Measurements from ENCODE around the gene DDX47.

DNA sequence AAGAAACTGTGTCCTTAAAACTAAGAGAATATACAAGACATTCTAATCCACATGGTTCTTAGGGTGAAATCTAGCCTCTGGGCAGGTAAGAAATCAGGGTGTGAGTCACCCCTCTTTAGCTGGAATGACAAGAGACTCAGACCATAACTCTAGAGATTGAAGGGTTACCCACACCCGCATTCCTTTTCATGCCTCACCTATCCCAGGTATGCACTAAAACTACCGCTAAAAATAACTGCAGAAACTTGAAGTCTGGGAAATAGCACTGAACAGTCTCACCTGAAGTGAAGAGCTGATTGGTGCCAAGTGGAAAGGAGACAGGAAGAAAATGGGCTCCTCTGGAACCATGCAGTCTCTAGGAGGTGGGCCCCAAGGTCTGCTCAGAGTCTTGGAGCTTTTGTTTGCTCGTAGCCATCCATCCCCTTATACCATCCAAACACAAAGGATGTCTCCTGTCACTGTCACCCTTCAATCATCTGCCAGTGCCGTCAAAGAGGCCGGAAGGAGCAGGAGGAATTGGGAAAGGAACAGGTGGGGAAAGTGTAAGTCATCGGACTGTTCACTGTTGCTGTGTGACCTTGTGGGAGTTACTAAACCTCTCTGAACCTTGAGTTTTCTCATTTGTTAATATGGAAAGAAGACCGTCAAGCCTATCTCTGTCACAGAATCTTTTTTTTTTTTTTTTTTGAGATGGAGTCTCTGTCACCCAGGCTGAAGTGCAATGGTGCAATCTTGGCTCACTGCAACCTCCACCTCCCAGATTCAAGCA, 22.4 kb downstream of the DDX47 start:
- TF ChIP-seq POLR2AphosphoS5 (IDR thresholded peaks at IDR 0.05; ENCODE audit: low read depth) (no peak), CTCF (conservative IDR thresholded peaks at IDR 0.05; ENCODE audit: low read depth in 2 of 2) (no peak), CREB1 (CRISPR knock-in tag; IDR thresholded peaks at IDR 0.05; ENCODE audit: low read depth) (no peak), EZH2 (IDR thresholded peaks at IDR 0.05; ENCODE audit: low read depth, unreplicated experiment) (no peak), EZH2phosphoT487 (IDR thresholded peaks at IDR 0.05; ENCODE audit: unreplicated experiment) (no peak), NANOG (IDR thresholded peaks at IDR 0.05; ENCODE audit: borderline replicate concordance) (no peak), STAT1 (IDR thresholded peaks at IDR 0.05; ENCODE audit: unreplicated experiment) (no peak), JUNB (IDR thresholded peaks at IDR 0.05; ENCODE audit: unreplicated experiment) (no peak), ETS1 (IDR thresholded peaks at IDR 0.05) (no peak)
- TF ChIP-seq, protein P1, sequence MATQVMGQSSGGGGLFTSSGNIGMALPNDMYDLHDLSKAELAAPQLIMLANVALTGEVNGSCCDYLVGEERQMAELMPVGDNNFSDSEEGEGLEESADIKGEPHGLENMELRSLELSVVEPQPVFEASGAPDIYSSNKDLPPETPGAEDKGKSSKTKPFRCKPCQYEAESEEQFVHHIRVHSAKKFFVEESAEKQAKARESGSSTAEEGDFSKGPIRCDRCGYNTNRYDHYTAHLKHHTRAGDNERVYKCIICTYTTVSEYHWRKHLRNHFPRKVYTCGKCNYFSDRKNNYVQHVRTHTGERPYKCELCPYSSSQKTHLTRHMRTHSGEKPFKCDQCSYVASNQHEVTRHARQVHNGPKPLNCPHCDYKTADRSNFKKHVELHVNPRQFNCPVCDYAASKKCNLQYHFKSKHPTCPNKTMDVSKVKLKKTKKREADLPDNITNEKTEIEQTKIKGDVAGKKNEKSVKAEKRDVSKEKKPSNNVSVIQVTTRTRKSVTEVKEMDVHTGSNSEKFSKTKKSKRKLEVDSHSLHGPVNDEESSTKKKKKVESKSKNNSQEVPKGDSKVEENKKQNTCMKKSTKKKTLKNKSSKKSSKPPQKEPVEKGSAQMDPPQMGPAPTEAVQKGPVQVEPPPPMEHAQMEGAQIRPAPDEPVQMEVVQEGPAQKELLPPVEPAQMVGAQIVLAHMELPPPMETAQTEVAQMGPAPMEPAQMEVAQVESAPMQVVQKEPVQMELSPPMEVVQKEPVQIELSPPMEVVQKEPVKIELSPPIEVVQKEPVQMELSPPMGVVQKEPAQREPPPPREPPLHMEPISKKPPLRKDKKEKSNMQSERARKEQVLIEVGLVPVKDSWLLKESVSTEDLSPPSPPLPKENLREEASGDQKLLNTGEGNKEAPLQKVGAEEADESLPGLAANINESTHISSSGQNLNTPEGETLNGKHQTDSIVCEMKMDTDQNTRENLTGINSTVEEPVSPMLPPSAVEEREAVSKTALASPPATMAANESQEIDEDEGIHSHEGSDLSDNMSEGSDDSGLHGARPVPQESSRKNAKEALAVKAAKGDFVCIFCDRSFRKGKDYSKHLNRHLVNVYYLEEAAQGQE (IDR thresholded peaks at IDR 0.05; ENCODE audit: unreplicated experiment), result no peak
- TF ChIP-seq, protein P2, sequence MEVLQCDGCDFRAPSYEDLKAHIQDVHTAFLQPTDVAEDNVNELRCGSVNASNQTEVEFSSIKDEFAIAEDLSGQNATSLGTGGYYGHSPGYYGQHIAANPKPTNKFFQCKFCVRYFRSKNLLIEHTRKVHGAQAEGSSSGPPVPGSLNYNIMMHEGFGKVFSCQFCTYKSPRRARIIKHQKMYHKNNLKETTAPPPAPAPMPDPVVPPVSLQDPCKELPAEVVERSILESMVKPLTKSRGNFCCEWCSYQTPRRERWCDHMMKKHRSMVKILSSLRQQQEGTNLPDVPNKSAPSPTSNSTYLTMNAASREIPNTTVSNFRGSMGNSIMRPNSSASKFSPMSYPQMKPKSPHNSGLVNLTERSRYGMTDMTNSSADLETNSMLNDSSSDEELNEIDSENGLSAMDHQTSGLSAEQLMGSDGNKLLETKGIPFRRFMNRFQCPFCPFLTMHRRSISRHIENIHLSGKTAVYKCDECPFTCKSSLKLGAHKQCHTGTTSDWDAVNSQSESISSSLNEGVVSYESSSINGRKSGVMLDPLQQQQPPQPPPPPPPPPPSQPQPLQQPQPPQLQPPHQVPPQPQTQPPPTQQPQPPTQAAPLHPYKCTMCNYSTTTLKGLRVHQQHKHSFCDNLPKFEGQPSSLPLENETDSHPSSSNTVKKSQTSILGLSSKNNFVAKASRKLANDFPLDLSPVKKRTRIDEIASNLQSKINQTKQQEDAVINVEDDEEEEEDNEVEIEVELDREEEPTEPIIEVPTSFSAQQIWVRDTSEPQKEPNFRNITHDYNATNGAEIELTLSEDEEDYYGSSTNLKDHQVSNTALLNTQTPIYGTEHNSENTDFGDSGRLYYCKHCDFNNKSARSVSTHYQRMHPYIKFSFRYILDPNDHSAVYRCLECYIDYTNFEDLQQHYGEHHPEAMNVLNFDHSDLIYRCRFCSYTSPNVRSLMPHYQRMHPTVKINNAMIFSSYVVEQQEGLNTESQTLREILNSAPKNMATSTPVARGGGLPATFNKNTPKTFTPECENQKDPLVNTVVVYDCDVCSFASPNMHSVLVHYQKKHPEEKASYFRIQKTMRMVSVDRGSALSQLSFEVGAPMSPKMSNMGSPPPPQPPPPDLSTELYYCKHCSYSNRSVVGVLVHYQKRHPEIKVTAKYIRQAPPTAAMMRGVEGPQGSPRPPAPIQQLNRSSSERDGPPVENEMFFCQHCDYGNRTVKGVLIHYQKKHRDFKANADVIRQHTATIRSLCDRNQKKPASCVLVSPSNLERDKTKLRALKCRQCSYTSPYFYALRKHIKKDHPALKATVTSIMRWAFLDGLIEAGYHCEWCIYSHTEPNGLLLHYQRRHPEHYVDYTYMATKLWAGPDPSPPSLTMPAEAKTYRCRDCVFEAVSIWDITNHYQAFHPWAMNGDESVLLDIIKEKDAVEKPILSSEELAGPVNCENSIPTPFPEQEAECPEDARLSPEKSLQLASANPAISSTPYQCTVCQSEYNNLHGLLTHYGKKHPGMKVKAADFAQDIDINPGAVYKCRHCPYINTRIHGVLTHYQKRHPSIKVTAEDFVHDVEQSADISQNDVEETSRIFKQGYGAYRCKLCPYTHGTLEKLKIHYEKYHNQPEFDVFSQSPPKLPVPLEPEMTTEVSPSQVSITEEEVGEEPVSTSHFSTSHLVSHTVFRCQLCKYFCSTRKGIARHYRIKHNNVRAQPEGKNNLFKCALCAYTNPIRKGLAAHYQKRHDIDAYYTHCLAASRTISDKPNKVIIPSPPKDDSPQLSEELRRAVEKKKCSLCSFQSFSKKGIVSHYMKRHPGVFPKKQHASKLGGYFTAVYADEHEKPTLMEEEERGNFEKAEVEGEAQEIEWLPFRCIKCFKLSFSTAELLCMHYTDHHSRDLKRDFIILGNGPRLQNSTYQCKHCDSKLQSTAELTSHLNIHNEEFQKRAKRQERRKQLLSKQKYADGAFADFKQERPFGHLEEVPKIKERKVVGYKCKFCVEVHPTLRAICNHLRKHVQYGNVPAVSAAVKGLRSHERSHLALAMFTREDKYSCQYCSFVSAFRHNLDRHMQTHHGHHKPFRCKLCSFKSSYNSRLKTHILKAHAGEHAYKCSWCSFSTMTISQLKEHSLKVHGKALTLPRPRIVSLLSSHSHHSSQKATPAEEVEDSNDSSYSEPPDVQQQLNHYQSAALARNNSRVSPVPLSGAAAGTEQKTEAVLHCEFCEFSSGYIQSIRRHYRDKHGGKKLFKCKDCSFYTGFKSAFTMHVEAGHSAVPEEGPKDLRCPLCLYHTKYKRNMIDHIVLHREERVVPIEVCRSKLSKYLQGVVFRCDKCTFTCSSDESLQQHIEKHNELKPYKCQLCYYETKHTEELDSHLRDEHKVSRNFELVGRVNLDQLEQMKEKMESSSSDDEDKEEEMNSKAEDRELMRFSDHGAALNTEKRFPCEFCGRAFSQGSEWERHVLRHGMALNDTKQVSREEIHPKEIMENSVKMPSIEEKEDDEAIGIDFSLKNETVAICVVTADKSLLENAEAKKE (CRISPR knock-in tag; IDR thresholded peaks at IDR 0.05), result no peak

Measured in GM23338 (cell line).